D721Med (cell line): ENCODE data around the gene ARTN.

Source experiments
- DNase-seq: peaks from one replicate; pipeline ENCODE4 v3.0.0; 2011; ENCODE audit warnings: low spot score; ENCODE audit not compliant: insufficient read length
- FAIRE-seq: peaks from 2 replicates; lab custom pipeline; 2011; peaks lifted over from hg19 to GRCh38; lab: Jason Lieb, UNC
- CTCF ChIP-seq: IDR thresholded peaks from 2 replicates; pipeline ENCODE4 v1.5.1; 2012; ENCODE audit warnings: mild to moderate bottlenecking, control low read depth; ENCODE audit not compliant: insufficient read depth; ENCODE audit errors: missing control alignments

The ARTN gene

DNA sequence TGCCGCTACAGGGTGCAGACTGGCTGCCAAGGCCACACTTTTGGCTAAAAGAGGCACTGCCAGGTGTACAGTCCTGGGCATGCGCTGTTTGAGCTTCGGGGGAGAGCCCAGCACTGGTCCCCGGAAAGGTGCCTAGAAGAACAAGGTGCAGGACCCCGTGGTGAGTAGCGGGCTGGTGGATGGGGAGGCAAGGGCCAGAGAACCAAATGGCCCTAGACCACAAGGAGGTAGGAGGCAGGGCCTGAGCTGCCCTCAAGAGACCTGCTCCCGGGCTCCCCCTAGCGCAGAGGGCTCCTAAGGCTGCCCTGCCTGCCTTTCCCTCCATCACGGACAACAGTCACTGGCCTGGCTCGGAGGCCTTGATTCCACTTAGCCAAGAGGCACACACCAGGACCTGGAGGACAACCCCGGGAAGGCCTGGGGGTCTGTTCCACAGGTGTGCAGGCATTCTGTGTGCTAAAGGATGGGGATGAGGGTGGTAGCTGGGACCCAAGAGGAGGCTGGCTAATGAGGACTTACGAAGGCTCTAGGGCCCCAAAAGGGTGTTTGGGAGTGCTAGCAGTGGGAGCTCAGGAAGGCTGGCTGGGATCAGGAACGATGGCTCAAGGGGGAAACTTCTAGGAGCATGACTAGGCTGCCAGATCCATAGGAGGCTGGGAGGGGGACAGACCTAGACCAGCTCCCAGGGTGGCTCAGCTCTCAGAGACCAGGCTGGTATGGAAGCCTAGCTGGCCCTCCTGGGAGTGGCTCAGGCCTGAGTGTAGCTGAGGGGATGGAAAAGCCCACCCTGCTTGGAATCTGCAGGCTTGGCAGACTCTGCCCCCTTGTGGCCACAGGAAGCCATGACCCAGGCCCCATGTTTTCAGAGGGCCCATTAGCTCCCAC lies 742 bp downstream of the ARTN start:
- peak; percentile 91 for DNase-seq
- peak; percentile 91 for TF ChIP-seq CTCF
- no peak for FAIRE-seq

DNA sequence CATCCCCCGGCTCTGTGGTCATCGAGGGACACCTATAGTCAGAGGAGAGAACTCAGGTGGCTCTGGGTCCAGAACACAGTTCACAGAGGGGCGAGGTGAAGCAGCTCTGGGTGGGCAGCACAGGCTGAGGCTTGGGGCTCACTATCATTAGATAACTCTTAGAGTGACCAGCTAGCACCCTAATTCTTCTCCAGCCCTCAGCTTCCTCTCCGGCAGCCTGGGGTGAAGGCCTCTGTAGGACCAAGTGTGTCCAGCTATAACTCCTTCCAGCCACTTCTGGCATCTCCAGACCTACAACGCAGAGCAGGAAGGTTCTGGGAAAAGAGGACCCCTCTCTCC lies 1.4 kb downstream of the ARTN start:
- no peak for DNase-seq
- TF ChIP-seq CTCF: no peak
- no peak for FAIRE-seq

DNA sequence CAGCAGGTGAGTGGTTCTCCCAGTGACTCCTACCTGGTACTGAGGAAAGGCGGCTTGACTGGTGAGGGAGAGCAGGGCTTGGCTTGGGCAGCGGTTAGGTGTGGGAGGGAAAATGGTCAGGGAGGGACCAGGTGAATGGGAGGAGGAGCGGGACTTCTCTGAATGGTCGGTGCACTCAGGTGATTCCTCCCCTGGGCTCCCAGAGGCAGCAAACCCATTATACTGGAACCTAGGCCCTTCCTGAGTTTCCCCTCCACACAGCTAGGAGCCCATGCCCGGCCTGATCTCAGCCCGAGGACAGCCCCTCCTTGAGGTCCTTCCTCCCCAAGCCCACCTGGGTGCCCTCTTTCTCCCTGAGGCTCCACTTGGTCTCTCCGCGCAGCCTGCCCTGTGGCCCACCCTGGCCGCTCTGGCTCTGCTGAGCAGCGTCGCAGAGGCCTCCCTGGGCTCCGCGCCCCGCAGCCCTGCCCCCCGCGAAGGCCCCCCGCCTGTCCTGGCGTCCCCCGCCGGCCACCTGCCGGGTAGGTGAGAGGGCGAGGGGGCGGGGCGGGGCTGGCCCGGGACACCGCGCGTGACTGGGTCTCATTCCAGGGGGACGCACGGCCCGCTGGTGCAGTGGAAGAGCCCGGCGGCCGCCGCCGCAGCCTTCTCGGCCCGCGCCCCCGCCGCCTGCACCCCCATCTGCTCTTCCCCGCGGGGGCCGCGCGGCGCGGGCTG lies 2.3 kb downstream of the ARTN start:
- FAIRE-seq (no peak), DNase-seq (no peak)
- TF ChIP-seq CTCF: no peak

- TF ChIP-seq CTCF: no peak
- DNase-seq: no peak
- no peak for FAIRE-seq
Measured at GRCh38 chr1:43936431-43937151, 3.0 kb downstream of the ARTN start.

- DNase-seq (no peak), FAIRE-seq (no peak)
- TF ChIP-seq CTCF: no peak
Measured at GRCh38 chr1:43937179-43937865, 3.7 kb downstream of the ARTN start.

- no peak for DNase-seq
- FAIRE-seq: no peak
- TF ChIP-seq CTCF: no peak
Measured at GRCh38 chr1:43938383-43938782, 4.8 kb downstream of the ARTN start.
